BLaER1 treated with 17β-estradiol and CSF1 and Interleukin-3, amounts not matched to agents 10 nM and 100 nM (cell line): ENCODE data around the gene GPR78.

Experiments
- H3K27ac ChIP-seq, 11 experiments: shearing (Covaris generic); formaldehyde crosslinking; 2 replicates each; pipeline ENCODE4 v1.8.1; 2022
- H3K27me3 ChIP-seq, 11 experiments: shearing (Covaris generic); formaldehyde crosslinking; 2 replicates each; pipeline ENCODE4 v1.8.1; 2022
- H3K36me3 ChIP-seq, 11 experiments: shearing (Covaris generic); formaldehyde crosslinking; 2 replicates each; pipeline ENCODE4 v1.8.1; 2022
- H3K4me1 ChIP-seq, 10 experiments: shearing (Covaris generic); formaldehyde crosslinking; 2 replicates each; pipeline ENCODE4 v1.8.1; 2022
- H3K4me2 ChIP-seq, 11 experiments: shearing (Covaris generic); formaldehyde crosslinking; 2 replicates each; pipeline ENCODE4 v1.8.1; 2022
- H3K4me3 ChIP-seq, 10 experiments: shearing (Covaris generic); formaldehyde crosslinking; 2 replicates each; pipeline ENCODE4 v1.8.1; 2022
- H3K9ac ChIP-seq, 11 experiments: shearing (Covaris generic); formaldehyde crosslinking; 2 replicates each; pipeline ENCODE4 v1.8.1; 2022
- H3K9me3 ChIP-seq, 11 experiments: shearing (Covaris generic); formaldehyde crosslinking; replicated peaks in 1 of 11; 2 replicates each; pipeline ENCODE4 v1.8.1; 2022
- H4K20me1 ChIP-seq, 11 experiments: shearing (Covaris generic); formaldehyde crosslinking; 2 replicates each; pipeline ENCODE4 v1.8.1; 2022
- Cebpa-rat ChIP-seq, 11 experiments: shearing (Covaris generic); IDR thresholded peaks; 2 replicates each; pipeline ENCODE4 v1.8.1; 2022

Gene GPR78

GRCh38 chr4:8589823-8590545, 9.8 kb downstream of the GPR78 start:
- Histone ChIP-seq H3K4me2 (no peak overlapping the region), H3K27me3 (peaks cover 53 to 67% (median 61%) of the 10 kb centered on the region in 11 experiments), H3K9ac (no peak overlapping the region), H3K4me1 (peaks cover 10 to 55% (median 27%) of the 10 kb centered on the region in 10 experiments; a peak in 16 of 20 replicates), H3K36me3 (no peaks in the 10 kb centered on the region), H3K9me3 (no peaks in the 10 kb centered on the region), H3K27ac (no peak overlapping the region), H3K4me3 (no peak overlapping the region), H4K20me1 (peaks cover 0 to 79% (median 39%) of the 10 kb centered on the region in 11 experiments; a peak in 16 of 22 replicates)
- TF ChIP-seq Cebpa-rat (IDR thresholded peaks at IDR 0.05), result no peak

- Histone ChIP-seq H4K20me1 (peaks cover 0 to 80% (median 39%) of the 10 kb centered on the region in 11 experiments; a peak in 16 of 22 replicates), H3K4me1 (peaks cover 10 to 60% (median 31%) of the 10 kb centered on the region in 10 experiments; a peak in 16 of 20 replicates), H3K36me3 (no peaks in the 10 kb centered on the region), H3K4me2 (no peak overlapping the region), H3K9ac (no peak overlapping the region), H3K4me3 (no peak overlapping the region), H3K9me3 (no peaks in the 10 kb centered on the region), H3K27ac (no peak overlapping the region), H3K27me3 (peaks cover 53 to 67% (median 61%) of the 10 kb centered on the region in 11 experiments)
- TF ChIP-seq Cebpa-rat (IDR thresholded peaks at IDR 0.05), result no peak
Observed at GRCh38 chr4:8590546-8590880, 10.3 kb downstream of the GPR78 start.

DNA sequence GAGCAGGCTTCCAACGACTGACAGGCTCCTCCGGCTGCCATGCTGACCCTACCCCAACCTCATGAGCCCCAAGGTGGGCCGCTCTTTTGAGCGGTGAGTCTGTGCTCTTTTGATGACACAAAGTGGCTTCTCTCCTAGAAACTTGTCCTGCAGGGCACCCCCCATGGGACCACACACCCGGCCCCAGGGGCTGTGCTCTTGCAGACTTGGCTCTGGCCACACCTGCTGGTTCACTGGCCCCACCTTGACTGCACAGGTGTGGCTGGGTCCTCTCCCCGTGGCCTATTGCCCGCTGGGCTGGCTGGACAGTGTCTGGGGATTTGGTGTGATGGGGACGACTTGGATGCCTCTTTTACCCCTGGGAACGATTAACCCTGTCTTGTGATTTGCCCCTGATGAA, 10.9 kb downstream of the GPR78 start:
- Histone ChIP-seq H3K9ac (no peak overlapping the region), H3K4me1 (peaks cover 10 to 60% (median 33%) of the 10 kb centered on the region in 10 experiments; a peak in 16 of 20 replicates), H3K27ac (no peak overlapping the region), H3K27me3 (peaks cover 53 to 67% (median 61%) of the 10 kb centered on the region in 11 experiments), H3K36me3 (no peaks in the 10 kb centered on the region), H3K4me3 (no peak overlapping the region), H4K20me1 (peaks cover 0 to 82% (median 39%) of the 10 kb centered on the region in 11 experiments; a peak in 16 of 22 replicates), H3K9me3 (no peaks in the 10 kb centered on the region), H3K4me2 (no peak overlapping the region; a peak in 1 of 22 replicates)
- no peak for TF ChIP-seq Cebpa-rat (IDR thresholded peaks at IDR 0.05)

DNA sequence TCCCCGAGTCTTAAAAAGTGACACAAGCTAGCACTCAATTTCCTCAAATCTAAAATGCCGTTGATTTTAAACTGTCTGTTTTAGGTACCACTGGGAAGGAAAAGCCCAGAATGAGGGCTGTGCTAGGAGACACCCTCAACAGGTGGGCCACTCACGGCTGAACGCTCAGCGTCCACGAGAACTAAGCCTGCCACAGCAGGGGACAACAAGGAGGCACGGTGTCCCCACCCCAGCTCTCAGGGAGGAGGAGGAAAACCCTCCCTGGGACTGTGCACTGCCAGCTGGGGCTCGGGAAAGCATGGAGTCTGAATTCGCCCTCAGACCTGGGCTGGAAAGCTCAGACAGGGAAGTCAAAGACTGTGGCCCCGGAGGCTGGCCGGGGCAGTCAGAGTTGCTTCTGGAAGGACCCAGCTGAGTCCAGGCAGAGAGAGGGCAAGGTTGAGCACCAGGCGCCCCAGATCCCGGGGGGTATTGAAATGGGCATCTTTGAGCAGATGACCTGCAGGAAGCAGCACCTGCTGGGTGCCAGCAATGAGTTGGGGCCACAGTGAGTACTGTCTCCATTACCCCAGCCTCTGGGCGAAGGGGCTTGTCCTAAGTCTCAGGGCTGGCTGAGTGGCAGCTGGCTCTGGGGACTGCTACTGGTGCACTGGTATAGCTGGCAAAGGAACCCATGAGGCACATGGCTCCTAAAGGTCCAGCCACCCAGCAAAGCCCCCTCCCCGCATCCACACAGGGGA, 11.6 kb downstream of the GPR78 start:
- H3K27me3 ChIP-seq, result peaks cover 53 to 67% (median 61%) of the 10 kb centered on the region in 11 experiments
- H3K4me3 ChIP-seq, result no peak overlapping the region
- no peak overlapping the region for H3K9ac ChIP-seq
- peak overlapping the region in 1 of 11 experiments; percentile 58; a peak in 3 of 22 replicates for H3K4me2 ChIP-seq
- no peaks in the 10 kb centered on the region for H3K36me3 ChIP-seq
- H4K20me1 ChIP-seq, result peaks cover 0 to 78% (median 39%) of the 10 kb centered on the region in 11 experiments; a peak in 16 of 22 replicates
- peaks cover 10 to 53% (median 27%) of the 10 kb centered on the region in 10 experiments; a peak in 16 of 20 replicates for H3K4me1 ChIP-seq
- H3K27ac ChIP-seq, result no peak overlapping the region
- H3K9me3 ChIP-seq, result no peaks in the 10 kb centered on the region
- no peak for TF ChIP-seq Cebpa-rat (IDR thresholded peaks at IDR 0.05)

- no peak for TF ChIP-seq Cebpa-rat (IDR thresholded peaks at IDR 0.05)
- H3K4me2 ChIP-seq, result peak within 1 kb of the TSS in 10 of 11 experiments; percentile 24 to 62 (median 50); a peak in 17 of 22 replicates
Observed at GRCh38 chr4:8592366-8593263, 12.4 kb downstream of the GPR78 start, which contains the start of gene CPZ. TSS of gene CPZ (plus strand) at chr4:8592765. CDS start at chr4:8592834, 69 bp downstream.

DNA sequence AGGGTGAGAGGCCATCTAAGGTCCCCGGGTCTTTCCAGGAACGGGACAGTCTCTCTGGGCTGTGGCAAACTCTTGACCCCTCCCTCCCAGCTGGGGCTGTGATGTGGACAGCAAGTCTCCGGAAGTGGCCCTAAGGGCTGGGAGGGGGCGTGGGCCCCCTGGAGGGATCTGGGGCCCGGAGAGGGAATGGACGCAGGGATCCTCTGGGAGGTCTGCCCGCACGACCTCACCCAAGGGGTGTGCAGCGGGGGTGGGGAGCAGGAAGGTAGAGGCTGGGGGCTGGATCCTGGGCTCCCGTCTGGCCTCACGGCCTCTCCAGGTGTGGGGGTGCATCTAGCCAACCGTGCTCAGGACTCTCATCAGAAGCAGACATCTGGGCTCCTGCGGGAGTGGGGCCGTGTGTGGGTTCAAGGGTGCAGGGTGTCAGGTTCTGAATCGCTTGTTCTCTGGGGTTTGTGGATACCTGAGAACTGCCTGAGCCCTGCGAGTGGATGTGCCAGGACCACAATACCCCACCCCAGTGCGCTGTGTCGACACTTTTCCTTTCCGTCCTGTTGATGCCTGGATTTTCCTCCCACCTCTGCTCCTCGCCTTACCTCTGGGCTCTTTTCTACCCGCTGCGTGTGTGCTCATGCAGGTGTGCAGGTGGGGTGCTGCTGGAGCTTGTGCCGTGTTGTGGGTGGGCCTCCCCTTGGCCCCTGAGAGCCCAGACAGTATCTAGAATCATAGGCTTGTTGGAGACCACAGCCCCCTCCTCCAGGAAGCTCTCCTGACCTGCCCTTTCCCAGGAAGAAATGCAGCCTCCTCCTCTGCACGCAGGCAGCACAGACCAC, 13.3 kb downstream of the GPR78 start:
- Histone ChIP-seq H3K4me2 (peak overlapping the region in 10 of 11 experiments; percentile 24 to 62 (median 50); a peak in 15 of 22 replicates), H3K9me3 (no peaks in the 10 kb centered on the region), H3K9ac (no peak overlapping the region), H4K20me1 (peaks cover 0 to 63% (median 36%) of the 10 kb centered on the region in 11 experiments; a peak in 16 of 22 replicates), H3K27ac (no peak overlapping the region), H3K4me3 (no peak overlapping the region), H3K4me1 (peaks cover 13 to 65% (median 31%) of the 10 kb centered on the region in 10 experiments), H3K27me3 (peaks cover 53 to 70% (median 60%) of the 10 kb centered on the region in 11 experiments), H3K36me3 (no peaks in the 10 kb centered on the region)
- TF ChIP-seq Cebpa-rat (IDR thresholded peaks at IDR 0.05), result no peak

More at GRCh38 chr4:8592366-8593263, 12.4 kb downstream of the GPR78 start, which contains the start of gene CPZ:
- Histone ChIP-seq H3K27me3 (peaks cover 53 to 73% (median 61%) of the 10 kb centered on the region in 11 experiments), H3K9me3 (no peaks in the 10 kb centered on the region), H3K9ac (no peak within 1 kb of the TSS), H3K36me3 (no peaks in the 10 kb centered on the region), H3K4me3 (no peak within 1 kb of the TSS; a peak in 2 of 20 replicates), H3K4me1 (peaks cover 10 to 59% (median 26%) of the 10 kb centered on the region in 10 experiments; a peak in 16 of 20 replicates), H3K27ac (no peak within 1 kb of the TSS), H4K20me1 (peaks cover 0 to 71% (median 39%) of the 10 kb centered on the region in 11 experiments; a peak in 16 of 22 replicates)

DNA sequence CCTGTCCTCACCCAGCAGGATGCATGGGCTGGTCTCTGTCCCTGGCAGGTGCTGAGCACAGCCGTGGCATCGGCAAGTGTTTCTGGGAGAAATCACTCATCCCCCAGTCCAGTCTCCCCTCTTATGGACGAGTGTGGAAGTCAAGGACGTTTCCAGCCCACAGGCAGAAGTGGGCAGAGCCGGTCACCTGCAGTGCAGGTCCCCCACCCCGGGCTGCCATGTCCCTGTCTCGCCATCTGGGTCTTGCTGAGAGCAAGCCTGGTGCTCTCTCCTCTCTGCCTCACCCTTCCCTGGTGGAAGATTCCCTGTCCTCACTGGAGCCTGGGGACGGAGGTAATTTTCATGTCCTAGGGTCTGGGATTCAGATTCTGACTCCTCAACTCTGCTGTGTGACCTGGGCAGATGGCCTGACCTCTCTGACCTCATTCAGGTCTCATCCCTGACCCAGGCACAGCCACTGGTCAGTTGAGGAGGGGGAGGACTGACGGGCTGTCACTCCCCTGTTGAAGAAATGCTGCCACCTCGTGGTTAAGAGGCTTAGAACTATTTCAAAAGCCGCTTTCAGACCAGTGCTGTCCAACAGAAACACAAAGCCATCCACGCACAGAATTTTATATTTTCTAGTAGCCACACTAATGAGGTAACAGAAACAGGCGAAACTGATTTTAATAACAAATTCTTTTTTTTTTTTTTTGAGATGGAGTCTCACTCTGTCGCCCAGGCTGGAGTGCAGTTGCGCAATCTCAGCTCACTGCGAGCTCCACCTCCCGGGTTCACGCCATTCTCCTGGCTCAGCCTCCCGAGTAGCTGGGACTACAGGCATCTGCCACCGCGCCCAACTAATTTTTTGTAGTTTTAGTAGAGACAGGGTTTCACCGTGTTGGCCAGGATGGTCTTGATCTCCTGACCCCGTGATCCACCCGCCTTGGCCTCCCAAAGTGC, 14.2 kb downstream of the GPR78 start:
- no peak overlapping the region for H3K4me3 ChIP-seq
- peak overlapping the region in 4 of 11 experiments; percentile 5 to 58 (median 42); a peak in 3 of 22 replicates for H3K4me2 ChIP-seq
- H4K20me1 ChIP-seq, result peaks cover 0 to 57% (median 34%) of the 10 kb centered on the region in 11 experiments; a peak in 16 of 22 replicates
- H3K27ac ChIP-seq, result no peak overlapping the region
- peaks cover 50 to 61% (median 51%) of the 10 kb centered on the region in 11 experiments for H3K27me3 ChIP-seq
- TF ChIP-seq Cebpa-rat (IDR thresholded peaks at IDR 0.05), result peak; percentile 44 to 95 (median 80); a peak in 18 of 22 replicates
- H3K9me3 ChIP-seq, result no peaks in the 10 kb centered on the region
- no peaks in the 10 kb centered on the region for H3K36me3 ChIP-seq
- H3K9ac ChIP-seq, result no peak overlapping the region
- H3K4me1 ChIP-seq, result peaks cover 22 to 72% (median 40%) of the 10 kb centered on the region in 10 experiments
